Omental fat pad (tissue), 4 donors: ENCODE data around the gene CNTNAP2. TPM values are rescaled to one million over a fixed set of nuclear protein-coding genes. Genes with fewer than 3 reads are reported as not detected.

Source experiments
- ATAC-seq: fragments of 150-250 bp; one replicate; pipeline ENCODE4 v1.9.1; 2016; ENCODE audit warnings: mild to moderate bottlenecking, moderate library complexity; ENCODE audit not compliant: low FRiP score
- DNase-seq: peaks from one replicate; pipeline ENCODE4 v3.0.0-alpha.2; 2019; ENCODE audit warnings: low spot score
- total RNA-seq, 4 donors: library from RNA; depleted of rRNA; stranded (reverse); fragments of >200 nt; gene quantifications; one replicate each; pipeline ENCODE4 v1.1.0, GENCODE V29; 2016
- TF ChIP-seq, protein P1 (sequence below), 3 donors: fragments of 450-650 bp; IDR thresholded peaks; one replicate each; pipeline ENCODE4 v1.5.1; 2016 to 2017; ENCODE audit warnings: antibody characterized with exemption in 3 of 3, mild to moderate bottlenecking in 3 of 3, moderate library complexity in 2 of 3

CNTNAP2 gene
- total RNA-seq, 4 donors from 2014 or later, result 0.38 to 1.5 (median 1.1) TPM; not detected in 1

DNA sequence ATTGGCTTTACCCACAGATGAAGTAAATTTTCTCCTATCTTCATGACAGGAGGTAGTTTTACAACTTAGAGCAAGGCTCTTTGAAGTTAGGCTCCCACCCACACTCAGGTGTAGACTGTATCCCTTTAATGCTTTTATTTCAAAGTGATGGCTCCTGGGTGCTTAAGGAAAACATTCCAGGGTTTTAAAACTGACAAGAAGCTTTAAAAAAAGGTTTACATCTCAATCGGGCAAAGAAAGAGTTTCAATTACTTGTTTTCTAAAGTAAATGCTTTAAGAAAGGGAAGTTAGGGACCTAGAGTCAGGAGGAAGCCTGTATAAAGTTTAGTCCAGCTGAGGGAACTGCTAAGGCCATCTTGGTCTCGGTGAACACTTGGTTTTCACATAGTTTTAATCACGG, 1320.1 kb downstream of the CNTNAP2 start:
- DNase-seq, result no peak
- ATAC-seq, result no peak
- TF ChIP-seq, protein P1, sequence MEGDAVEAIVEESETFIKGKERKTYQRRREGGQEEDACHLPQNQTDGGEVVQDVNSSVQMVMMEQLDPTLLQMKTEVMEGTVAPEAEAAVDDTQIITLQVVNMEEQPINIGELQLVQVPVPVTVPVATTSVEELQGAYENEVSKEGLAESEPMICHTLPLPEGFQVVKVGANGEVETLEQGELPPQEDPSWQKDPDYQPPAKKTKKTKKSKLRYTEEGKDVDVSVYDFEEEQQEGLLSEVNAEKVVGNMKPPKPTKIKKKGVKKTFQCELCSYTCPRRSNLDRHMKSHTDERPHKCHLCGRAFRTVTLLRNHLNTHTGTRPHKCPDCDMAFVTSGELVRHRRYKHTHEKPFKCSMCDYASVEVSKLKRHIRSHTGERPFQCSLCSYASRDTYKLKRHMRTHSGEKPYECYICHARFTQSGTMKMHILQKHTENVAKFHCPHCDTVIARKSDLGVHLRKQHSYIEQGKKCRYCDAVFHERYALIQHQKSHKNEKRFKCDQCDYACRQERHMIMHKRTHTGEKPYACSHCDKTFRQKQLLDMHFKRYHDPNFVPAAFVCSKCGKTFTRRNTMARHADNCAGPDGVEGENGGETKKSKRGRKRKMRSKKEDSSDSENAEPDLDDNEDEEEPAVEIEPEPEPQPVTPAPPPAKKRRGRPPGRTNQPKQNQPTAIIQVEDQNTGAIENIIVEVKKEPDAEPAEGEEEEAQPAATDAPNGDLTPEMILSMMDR (IDR thresholded peaks at IDR 0.05), result no peak

DNA sequence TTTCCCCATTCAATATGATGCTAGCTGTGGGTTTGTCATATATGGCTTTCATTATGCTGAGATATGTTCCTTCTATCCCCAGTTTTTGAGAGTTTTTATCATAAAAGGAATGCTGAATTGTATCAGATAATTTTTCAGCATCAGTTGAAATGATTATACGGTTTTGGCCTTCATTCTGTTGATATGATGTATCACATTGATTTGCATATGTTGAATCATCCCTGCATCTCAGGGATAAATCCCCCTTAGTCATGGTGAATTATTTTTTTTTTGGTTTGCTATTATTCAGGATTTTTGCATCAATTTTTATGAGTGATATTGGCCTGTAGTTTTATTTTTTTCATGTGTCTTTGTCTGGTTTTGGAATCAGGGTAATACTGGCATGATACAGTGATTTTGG, 1321.6 kb downstream of the CNTNAP2 start:
- TF ChIP-seq, protein P1 (IDR thresholded peaks at IDR 0.05), result no peak
- ATAC-seq (no peak), DNase-seq (no peak)

DNA sequence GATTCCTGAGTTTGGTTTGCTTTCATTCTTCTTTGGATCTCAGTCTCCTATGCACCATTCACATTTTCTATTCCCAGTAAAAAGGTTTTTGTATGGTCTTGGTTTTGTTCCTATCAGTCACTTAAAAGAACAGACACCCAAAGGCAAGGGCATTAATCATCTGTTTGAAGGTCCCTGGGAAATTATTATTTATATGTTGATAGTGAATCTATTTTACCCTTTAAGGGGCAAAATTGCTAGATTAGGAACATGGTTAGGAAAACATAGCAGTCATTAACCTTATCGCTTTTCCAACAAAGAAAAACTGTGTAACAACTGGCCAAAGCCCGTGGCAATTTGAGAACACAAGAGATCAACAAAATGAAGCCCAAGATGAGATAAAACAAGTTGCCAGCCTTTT, 1327.3 kb downstream of the CNTNAP2 start:
- TF ChIP-seq, protein P1 (IDR thresholded peaks at IDR 0.05), result no peak
- ATAC-seq (no peak), DNase-seq (no peak)

DNA sequence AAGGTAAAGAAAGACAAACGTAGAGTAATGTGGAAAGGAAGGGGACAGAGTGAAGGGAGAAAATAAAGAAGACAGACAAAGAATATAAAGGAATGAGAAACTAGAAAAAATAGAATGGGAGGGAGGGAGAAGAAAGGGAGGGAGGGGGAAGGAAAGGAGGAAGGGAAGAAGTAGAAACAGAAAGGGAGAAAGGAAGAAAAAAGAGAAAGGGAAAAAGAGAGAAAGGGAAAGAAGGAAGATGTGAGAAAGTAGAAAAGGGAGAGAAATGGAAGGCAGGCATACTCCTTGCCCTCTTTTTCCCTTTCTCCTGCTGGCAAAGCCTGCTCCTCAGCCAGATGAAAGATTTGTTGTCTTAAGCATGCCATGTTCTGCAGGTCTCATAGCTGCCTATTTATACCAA, 1336.2 kb downstream of the CNTNAP2 start:
- no peak for DNase-seq
- TF ChIP-seq, protein P1 (IDR thresholded peaks at IDR 0.05), result no peak
- no peak for ATAC-seq

DNA sequence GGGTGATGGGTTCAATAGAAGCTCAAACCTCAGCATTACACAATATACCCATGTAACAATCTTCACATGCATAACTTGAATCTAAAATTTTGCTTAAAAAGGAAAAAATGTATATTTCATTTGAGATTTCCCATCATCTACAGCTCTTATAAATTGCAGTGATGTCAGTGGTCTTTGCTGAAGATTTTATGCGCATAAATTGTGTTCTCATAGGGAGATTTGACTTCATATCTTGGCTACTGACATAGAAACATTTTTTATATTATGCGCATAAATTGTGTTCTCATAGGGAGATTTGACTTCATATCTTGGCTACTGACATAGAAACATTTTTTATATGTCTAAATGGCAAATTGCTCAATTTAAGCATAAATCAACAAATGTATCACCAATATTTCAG, 1348.6 kb downstream of the CNTNAP2 start:
- DNase-seq (no peak), ATAC-seq (no peak)
- TF ChIP-seq, protein P1 (IDR thresholded peaks at IDR 0.05), result no peak

DNA sequence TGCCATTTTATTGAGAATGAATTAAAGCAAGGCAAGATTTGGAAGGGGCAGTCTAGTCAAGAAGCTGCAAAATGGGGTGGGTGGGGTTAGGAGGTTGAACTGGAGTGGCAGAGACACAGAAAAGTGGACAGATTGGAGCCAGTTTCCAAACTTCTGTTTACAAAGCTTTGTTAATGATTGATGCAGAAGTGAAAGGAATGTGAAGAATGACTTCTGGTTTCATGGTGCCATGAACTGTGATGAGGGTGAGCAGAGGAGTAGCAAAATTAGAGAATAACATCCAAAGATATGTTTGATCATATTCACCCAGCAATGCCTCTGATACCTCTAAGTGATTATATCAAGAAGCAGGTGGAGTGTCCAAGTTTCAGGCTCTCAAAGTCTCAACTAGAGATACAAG, 1356.0 kb downstream of the CNTNAP2 start:
- DNase-seq (no peak), ATAC-seq (no peak)
- TF ChIP-seq, protein P1 (IDR thresholded peaks at IDR 0.05), result no peak

DNA sequence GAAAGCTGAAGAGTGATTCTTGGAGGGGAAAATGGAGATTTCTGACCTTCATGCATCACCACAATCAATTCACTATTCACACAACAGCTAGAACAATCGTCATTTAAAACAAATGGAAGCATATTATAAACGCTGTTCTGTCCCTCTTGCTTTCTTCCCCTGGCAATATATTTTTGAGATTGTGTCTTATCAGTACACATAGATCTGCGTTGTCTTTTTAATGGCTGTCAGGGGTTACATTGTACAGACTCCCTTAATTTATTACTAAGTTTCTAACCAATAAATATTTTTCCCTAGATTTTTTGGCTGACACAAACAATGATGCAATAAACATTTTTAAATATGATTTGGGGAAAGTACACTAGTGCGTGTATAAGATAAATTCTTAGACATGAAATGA, 1358.3 kb downstream of the CNTNAP2 start:
- DNase-seq (no peak), ATAC-seq (no peak)
- TF ChIP-seq, protein P1 (IDR thresholded peaks at IDR 0.05), result no peak
